ENCODE results near the gene FCF1.

FCF1 gene

DNA sequence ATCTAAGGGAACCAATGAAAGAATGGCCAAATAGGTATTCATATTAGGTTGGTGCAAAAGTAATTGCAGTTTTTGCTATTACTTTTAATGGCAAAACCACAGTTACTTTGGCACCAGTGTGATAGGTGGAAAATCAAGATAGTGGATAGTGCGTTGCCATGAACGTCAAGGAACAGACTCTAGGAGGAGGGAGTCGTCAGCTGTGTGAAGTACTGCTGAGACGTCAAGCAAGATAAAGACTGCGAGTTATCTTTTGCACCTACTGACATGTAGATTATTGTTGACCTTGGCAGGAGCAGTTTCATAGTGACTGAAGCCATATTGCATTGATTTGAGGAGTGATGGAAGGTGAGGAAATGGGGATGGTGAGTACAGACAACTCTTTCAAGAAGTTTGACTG is 58.5 kb downstream of the FCF1 start:
- DNase-seq = no peak

DNA sequence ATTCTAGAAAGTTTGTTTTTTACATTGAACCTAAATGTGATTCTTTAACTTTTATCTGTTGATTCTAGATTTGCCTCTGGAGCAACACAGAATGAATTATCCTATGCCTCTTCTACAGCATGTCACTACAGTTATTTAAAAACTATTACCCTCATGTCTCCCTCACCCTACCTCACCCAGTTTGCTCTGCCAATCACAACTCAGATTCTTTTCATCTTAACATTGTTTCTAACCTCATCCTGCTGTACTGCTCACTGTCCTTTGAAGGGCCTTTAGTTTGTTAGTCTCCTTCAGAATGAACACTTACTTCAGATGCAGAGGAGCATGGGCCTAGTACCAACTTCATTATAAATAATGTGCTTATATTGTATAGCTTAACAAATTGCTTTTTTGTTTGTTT is 71.7 kb downstream of the FCF1 start:
- no peak for DNase-seq

DNA sequence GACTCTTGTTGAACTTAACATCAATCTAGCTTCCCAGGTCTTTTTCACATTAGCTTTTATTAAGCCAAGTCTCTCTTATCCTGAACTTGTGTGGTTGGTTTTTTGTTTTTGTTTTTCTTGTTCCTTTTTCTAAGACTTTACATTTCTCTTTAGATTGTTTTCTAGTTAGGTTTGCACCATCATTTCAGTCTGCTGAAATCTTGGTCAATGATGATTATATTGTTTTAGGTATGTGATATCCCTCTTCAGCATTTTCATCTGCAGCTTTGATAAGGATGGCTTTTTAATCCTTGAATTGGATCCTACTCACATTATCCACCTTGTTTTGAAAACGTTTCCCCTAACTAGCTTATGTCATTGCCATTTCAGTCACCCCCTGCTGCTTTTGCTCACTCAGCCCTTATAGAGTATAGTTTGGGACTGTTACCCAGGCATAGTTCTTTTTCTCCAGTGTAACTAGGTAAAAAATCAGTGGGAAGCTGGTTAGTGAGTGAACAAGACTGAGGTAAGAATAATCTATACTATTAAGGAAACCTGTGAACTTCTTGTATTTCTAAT is 72.2 kb downstream of the FCF1 start:
- DNase-seq = no peak

GRCh38 chr14:74786796-74787315 is 73.9 kb downstream of the FCF1 start:
- DNase-seq = no peak

Measured in KG1 (cell line).